GM19035 (cell line): ENCODE data around the gene SHB.

ENCODE experiments used
- ATAC-seq: cut with Tn5 transposase; IDR thresholded peaks from one replicate; pipeline ENCODE4 v1.9.1; 2021; ENCODE audit not compliant: unreplicated experiment

SHB gene

DNA sequence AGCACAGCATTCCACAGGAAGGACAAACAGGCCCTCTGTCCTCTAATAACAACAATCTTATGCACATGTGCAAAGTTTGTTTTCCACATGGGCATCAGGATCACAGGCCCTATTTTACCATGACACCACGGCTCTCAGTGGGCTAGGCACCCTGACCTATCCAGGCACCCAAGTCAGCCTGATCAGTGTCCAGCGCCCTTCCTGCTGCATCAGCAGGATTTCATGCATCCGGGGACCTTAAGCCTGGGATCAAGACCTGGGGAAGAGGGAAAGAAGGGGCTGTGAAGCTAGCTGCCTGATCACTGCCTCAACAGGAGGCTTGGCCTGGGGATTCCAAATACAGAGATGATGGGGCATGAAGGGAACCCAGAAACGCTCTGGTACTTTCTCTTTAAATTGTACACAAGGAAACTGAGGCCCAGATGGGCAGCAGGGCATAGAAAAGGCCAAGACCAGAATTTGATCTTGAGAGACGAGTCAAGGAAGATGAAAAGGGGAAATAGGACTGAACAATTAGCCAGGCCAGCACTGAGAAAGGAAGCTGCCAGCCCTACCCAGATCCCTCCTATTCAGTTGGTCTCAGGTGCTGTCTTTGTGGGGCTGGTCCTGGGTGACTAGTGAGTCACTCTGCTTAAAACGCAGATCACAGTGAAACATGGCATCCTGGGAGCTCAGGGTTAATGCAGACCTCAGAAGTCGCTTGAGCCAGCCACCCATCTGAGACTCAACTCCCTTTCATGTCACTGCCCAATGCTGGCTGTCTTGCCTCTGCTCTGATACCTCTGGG lies 57.9 kb downstream of the SHB start:
- ATAC-seq: no peak

DNA sequence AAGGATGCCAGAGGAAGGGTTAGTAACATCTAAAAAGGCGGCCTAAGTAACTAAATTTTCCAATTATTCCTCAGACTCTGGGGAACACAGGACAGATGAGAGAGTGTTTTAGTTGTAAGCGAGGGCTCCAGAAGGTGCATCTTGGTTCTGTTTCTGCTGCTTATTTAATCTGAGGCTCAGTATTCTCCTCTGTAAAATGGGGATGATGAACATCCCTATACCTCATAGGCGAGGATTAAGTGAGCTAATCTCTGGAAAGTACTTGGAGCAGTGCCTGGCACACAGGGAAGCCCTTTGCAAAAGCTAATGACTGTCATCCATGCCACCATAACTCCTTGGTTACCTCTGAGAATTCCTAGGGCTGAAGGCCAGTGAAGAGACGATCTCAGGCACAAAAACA lies 59.0 kb downstream of the SHB start:
- ATAC-seq: no peak

DNA sequence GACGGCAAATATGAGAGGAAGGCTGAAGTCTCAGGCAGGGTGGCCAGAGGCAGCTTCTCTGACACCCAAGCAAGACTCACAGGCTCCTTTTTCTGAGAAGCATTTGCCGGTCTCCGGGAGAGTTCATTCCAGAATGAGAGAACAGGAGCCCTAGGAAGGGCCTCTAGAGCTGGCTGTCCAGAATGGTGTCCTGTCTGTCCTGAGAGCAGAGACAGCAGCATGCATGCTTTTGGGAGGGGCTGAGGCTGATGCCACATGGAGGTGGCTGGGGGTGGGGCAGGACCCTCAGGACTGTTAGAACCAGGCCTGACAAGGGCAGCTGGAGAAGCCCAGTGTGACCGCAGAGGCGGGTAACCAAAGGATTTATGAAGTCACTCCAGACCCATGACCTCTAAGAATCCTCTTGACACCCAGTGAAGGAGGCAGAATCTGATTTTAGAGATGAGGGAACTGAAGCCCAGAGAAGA lies 60.0 kb downstream of the SHB start:
- ATAC-seq: no peak

DNA sequence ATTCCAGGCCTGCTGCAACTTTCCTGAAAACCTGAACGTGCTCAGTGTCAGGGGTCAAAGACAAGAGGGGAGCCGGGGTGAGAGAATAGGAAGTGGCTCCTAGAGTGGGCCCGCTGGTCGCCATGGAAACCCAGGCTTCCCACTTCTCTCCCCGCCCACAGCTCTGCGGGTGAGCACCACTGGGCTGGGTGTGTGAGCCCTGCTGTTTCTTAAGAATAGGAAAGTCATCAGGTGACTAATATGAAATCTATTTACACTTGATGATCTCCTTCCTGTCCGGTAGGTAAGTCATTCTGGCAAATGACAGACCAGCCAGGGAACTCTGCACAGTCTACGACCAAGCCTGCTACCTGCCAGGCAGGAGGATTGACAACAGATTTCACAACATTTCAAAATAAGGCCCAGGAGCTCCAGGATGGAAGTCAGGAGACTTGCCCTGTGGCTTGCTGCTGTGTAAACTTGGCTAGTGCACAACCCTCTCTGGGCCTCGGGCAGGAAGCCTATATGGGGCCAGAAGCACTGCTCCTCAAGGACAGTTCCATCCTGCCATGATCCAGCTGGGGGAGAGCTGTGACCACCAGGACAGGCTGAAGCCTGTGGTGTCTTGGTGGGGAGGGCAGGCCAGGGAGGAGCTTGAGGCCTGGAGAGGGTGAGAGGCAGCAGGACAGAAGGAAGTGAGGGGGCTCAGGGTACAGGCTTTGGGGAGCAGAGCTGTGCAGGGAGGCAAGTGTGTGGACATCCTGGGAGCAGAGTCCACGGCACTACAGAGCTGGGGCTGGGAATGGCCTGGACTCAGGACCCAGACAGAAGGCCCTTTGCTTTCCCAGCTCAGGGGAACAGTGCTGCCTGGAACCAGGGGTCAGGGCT lies 60.6 kb downstream of the SHB start:
- ATAC-seq: peak; percentile 78

DNA sequence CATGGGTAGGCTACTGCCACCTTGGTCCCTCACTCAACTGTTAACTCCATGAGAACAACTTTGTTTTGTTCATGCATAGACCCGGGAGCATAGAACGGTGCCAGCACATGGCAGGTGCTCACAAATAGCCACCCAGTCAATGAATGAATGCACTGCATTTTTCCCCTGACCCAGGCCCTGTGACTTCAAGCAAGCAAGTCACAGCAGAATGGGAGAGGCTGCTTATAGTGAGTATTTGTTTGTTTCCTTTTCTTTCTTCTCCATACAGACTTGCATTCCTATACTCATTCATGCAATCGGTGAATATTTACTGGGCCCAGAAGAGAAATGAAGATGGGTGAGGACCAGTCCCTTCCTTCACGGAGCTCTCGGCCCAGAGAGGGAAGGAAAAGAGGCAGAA lies 62.0 kb downstream of the SHB start:
- no peak for ATAC-seq

DNA sequence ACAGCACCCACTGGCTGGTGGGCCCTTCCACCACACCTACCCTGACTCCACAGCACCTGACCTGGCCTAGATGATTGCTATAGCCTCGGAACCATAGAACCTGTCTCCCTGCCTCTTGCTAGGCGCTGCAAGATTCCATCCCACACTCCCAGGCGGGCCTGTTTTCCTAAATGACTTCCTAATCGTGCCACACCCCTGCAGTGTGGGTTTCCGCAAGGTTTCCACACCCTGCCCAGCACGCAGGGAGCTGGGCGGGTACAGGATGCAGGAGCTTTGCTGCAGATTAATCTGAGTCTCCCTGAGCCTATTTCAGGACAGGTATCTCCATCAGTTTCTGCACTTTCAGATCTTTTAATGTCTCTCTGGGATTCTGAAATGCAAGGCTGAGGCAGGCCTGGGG lies 62.9 kb downstream of the SHB start:
- no peak for ATAC-seq

DNA sequence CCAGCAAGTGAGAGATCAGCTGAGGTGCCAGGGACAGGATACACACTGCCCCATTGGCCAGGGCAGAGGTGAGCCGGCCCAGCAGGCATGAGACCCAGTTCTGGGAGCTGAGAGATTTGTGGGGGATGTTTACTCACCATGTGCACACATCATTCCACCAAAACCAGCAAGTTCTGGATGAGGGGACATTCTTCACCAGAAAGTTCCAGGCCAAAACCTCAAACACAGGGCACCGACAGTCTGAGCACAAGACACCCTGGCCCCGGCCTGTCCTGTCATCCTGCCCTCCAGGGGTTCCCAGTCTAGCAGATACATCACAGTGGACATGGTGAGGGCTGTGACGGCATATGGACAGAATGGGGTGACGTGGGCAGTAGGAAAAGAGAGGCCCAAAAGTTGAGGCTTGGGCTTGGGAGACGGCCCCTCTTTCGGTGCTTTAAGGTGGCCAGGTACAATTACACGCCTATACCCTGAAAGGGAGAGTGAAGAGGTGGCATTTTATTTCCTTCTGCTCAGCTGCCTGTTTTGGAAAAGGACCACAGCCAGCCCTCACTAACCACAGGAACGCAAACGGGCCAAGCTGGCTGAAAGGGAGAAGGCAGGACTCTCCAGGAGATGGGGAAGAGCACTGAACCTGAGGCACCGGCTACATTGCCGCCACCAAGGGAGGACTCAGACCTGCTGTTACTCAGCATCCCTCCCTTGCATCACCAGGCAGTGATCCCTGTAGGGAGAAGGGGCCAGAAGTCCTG lies 64.0 kb downstream of the SHB start:
- ATAC-seq: no peak

DNA sequence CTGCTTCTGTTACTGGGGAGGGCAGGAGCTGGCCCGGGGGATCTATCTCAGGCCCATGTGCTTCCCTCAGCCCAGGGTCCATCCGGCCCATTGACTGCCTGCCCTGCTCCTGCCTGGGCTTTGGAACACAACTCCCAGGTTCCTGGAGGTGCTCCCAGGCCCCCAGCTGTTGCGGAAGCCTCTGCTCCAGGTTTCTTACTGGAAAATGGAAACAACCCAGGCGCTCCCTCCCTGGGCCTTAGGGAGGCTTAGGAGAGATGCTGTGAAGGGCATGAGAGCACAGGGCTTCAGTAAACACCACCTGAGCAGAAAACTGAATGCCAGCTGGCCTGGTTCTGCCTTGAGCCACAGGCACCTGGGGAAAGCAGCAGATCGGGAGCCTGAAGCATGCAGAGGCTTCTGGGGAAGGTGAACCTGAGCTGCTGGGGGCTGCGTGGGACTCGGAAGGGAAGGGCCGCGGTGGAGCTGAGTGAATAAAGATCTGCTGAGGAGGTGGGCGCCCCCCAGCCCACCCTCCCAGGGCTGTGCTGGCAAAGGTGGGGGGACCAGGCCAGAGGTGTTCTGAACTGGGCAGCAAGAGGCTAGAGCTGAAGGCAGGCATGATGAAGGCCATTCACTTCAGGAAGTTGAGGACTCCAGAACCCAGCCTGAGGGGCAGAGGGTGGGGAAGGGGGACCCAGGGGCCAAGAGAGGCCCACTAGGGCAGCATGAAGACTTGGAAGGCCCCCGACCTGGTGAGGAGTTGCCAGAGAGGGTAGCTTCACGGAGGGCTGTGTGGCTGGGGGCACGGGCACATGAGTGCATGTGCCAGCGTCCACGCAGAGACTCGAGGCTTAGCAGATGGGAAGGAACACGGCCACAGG lies 64.8 kb downstream of the SHB start:
- ATAC-seq: no peak

DNA sequence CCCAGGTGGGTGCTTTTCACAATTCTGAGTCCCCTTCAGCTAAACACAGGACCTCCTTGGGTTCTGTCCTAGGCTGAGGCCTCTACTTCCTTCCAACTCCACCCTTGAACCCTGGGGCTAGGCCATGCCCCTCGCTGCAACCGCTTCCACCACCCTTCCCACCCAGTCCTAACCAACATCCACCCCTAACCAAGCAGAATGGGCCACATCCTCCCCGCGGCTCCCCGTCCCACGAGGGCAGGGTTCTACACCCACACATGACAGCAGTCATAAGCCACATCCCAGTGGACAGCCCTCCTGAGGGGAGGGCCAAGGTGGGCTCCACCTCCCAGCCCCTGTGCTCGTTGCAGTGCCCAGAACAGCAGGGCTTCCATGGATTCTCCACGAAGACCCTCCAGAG lies 65.8 kb downstream of the SHB start:
- ATAC-seq: no peak

DNA sequence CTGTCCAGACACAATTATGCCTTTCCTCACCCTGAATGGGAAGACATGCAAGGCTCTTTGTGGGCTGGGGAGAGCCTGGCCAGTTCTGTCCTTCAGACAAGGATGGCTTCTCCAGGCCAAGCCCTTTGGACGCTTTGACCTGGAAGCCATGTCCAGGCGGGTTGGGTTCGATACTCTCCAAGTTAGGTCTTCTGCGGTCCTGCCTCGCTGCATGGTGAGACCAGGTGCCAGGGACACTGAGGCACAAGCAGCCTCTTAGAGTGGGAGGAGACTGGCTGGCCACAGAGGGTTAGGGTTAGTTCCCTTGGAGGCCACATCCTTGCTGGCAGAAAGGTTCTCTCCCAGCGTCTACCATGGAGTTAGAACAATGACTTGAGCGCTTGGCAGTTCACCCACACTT lies 67.6 kb downstream of the SHB start:
- ATAC-seq: no peak

DNA sequence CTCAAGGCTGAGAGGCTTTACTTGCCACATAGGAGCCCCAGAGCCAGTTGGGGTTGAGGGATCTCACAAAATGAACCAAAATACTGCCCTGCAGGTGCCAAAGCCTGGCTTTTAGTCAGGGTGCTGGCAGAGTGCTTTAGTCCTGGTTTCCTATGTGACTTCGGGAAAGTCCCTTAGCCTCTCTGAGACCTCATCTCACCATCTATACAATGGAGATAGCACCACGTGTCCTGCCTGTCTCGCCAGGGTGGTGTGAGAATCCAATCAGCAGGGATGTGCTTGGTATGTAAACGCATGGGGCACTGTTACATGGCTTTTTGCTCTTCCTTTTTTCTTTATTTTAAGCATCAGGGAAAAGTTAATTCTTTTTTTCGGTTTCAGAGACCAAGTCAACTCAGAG lies 68.3 kb downstream of the SHB start:
- ATAC-seq: no peak

DNA sequence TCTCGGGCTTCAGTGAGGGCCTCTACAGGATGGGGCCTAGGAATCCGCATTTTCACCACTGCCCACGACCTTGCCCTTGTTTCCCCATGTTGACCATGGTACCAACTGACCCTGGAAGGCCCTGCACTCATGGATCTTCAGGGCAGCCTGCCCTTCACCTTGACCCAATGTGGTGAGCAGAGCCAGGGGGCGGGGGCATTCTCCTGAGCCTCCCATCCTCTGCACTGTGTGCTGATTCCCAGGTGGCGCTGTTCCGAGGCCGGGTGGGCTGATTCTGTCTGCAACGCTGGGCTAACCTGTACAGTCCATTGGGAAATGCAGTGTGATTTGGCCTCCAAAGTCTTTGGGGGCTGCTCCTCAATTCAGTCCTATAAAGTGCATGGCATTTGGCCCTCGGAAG lies 68.7 kb downstream of the SHB start:
- ATAC-seq: no peak

DNA sequence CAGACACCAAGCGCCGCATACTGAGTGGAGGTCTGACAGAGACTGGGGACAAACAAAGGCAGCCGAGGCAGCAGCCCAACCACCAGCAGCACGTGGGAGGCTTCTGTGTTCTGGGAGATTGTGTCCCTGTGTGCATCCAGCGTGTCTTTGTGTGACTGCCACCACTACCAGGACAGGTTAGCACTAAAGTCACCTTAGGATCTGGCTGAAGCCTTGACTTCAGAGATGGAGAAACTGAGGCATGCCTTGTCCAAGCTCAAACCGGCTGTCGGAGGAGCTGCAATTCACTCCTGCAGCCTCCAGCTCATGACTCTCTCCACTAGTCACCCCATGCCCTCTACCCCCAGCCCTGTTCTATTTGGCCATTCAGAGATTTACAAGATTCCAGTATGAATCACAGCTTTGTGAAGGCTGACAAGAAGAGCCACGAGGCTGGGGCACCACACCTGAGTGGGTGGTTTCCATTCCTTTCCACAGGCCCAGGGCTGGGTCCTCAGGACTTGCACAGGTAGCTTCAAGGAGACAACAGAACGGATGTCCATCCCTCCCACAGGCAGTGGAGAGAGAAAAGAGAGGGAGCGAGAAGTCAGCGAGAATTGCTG lies 69.3 kb downstream of the SHB start:
- no peak for ATAC-seq

DNA sequence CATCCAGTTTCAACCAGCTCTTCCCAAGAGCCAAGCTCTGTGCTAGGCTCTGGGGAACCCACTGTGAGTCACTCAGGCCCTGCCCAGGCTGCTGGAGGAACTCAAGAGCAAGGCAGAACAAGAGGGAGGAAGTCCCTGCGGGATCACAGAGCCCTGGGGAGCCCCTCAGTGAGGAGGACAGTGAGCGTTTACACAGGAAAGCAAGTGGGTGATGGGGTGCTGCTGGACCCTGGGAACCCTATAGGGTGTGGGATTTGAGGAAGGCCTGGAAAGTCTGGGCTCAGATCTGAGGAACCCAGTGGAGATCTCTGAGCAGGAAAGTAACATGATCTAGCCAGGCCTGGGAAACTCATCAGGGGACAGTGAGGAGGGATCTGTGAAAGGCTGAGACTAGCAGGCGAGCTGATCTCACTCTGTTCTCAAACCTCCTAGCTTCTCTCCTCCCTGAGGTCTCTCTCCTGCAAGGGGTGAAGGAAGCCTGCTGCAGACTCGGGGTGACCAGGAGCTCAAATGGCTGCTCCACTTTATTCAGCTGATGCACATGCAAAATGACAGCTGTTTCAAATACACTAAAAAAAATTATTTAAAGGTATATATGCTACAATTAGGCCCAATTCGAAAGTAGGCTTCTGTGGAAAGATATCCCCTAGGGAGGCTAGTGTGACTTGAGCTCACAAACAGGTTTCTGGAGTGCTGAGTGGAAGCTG lies 70.0 kb downstream of the SHB start:
- no peak for ATAC-seq

DNA sequence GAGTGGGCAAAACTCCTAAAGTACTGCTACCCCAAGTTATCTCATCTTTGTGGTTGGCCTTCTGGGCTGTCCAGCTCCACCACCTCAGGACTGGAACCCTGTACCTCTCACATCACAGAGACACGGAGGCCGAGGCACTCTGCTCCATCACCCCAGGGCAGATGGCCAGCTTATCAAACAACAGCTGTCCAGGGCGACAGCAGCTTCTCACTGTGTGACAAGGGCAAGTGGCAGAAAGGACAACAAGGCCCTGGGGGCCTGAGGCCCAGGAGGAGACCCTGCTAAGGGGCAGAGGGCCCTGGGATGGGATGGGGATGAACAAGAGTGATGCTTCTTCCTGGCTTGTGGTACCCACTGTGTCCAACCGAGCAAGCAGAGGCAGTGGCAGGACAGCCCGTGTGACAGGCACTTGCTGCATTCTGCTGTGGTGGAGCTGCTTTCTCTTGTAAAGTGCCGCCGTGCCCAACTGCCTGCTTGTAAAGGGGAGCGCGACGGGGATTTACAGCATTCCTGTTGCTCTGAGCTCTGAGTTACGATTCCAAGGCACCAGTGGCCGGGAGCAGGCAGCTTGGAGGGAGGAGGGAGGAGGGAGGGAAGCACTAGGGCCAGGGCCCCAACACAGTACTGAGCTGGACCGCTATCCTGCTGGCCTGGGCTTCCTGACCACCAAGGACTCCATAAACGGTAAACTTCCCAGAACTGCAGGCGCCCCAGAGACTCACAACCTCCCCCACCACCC lies 71.2 kb downstream of the SHB start:
- no peak for ATAC-seq

DNA sequence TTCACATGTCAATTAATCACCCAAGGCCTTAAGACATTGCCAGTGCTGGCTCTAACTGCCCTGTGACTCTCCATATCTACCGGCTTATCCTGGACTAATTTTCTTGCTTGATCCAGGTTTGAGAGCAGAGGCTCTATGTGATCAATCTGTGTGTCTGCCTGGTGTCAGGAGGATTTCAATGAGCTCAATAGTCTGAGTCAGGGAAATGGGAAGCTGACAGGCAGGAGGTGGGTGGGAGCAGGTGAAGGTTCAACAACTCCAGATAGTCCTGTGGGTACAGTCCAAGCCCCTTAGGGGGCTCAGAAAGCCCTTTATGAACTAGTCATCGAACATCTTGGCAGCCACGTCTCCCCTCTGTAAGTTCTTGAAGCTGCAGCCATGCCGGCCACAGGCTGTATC lies 72.2 kb downstream of the SHB start:
- no peak for ATAC-seq

DNA sequence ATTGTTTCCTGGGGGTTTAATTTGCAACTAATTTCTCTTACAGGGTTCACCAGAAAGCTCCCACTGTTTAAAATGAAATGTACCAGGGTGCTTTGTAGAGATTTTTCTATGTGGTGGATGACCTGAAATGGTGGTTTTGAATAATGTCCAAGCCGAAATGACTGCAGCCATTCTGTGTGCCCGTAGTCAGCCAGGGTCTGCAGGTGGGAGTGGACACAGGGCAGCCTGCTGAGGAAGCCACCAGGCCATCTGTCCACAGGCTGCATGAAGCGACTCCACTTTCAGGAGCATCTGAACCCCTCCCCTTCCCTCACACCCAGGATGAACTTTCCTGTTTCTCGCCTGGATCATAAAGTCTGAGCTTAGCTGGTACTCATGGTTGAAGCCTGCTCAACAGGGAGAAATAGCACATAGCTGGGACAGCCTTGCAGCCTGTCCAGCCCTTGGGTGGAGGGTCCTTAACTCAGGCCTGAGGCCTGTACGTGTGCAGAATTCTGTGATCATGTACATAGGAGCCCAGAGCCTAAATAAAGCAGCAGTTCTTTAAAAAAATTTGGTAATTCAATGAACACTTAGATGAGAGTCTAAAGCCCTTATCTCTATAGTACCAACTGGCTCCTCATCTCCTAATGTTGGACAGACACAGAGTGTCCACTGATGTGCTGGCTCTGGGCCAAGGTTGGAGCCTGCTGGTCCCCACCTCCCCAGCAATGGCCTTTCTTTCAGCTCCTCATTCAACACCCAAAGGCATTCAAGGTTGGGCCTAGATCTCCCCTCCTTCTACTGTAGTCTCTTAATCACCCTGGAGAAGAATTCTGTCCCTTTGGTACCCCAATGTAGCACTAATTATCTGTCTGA lies 72.8 kb downstream of the SHB start:
- no peak for ATAC-seq

DNA sequence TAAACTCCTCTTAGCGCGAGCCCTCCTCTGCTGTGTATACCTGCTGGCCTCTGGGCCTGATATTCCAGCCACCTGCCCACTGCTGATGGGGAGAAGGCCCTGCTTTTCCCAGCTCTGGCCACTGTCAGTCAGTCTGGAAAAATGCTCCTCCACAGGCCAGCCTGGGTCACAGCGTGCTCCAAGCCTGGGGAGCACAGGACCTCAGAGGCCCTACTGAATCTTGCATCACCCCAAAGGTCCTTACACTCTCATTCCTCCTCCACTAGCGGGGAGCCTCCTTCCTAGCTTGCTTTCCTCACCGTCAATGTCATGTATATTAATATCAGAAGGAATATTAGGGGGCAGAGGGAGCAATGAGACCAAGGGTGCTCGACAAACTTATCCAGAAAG lies 73.7 kb downstream of the SHB start:
- ATAC-seq: no peak
